Frontal cortex (tissue), 4 donors: Measurements from ENCODE around the gene KIF26B. TPM values are rescaled to one million over a fixed set of nuclear protein-coding genes. Genes with fewer than 3 reads are reported as not detected.

Experiments used
- DNase-seq, 2 donors: peaks; one replicate each; pipeline ENCODE4 v3.0.0; 2012; ENCODE audit warnings: low spot score in 2 of 2
- FAIRE-seq: peaks from 2 replicates; lab custom pipeline; 2012; peaks lifted over from hg19 to GRCh38; lab: Jason Lieb, UNC
- total RNA-seq: library from RNA; depleted of rRNA; stranded (reverse); fragments of >200 nt; gene quantifications from one replicate; pipeline ENCODE4 v1.2.3, GENCODE V29; 2014
- donor health status: control.
- donor health status: control.
- donor health status: control.

The KIF26B gene
- total RNA-seq, 1 donor from 2014 or later, result 11.4 TPM

DNA sequence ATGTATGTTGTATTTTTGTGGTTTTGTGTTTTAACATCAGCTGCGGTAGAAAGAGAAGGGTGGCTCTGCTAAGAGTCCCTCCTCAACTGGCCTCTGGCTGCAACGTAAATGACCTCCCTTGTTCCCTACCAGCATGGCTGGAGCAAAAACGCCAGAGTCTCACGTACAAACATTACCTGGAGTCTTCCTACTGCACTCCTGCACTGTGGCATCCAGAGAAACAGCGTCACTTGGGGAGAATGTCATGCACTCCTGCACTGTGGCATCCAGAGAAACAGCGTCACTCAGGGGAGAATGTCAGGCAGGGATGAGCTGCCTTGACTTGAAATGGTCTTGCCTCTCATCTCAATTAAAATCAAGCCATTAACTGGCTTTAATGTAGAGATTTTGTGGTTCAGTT is 314.2 kb downstream of the KIF26B start:
- DNase-seq (no peak), FAIRE-seq (no peak)

DNA sequence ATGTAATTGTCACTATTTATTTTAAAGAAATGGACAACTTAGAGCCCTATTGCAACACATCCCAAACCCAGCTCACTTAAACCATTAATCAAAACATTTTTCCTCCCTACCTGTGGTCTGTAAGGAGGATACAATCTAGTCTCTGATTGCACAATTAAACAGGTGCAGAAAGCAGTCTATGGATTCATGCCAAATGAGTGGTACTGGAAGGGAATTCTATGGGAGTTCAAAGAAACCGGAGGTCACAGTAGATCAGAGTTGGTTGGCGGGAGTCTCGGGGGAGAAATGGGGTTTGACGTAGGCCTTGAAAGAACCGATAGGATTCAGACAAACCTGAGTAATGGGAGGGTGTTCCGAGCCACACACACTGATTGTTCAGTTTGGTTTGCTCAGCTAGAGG is 314.9 kb downstream of the KIF26B start:
- DNase-seq (no peak), FAIRE-seq (no peak)

DNA sequence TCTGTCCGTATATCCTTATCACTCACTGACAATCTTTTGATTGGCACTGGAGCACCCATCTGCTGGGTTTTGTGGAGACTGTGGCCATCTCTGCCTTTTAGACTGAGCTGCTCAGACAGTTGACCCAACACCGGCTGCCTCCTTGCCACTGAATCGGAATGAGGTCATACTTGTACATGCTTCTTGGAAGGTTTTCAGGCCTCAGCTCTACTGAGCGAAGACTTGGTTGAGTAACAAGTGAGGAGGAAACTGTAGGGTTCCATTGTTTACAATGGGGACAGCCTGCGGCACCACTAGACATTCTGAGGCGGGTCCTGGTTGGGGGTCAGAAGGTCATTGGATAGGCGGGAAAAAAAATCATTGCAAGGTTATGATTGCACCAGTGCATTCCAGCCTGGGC is 320.3 kb downstream of the KIF26B start:
- DNase-seq, result no peak
- no peak for FAIRE-seq

DNA sequence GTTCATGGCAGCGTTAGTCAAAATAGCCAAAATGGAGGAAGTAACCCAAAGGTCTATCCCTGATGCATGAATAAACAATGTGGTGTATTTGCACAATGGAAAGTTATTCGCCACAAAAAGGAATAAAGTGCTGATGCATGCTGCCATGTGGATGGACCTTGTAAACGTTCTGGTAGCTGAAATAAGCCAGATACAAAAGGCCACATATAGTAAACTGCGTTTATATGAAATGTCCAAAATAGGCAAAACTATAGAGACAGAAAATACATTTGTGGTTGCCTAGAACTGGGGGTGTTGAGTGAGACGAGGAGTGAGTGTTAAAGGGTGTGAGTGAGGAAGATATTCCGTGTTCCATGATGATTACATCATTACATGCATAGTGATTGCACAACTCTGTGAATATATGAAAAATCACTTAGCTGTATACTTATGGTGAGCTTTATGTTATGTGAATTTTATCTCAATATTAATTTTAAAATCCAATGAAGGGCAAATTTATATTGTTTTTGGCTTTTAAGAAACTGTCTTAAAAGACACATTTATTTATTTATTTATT is 321.3 kb downstream of the KIF26B start:
- no peak for DNase-seq
- no peak for FAIRE-seq

DNA sequence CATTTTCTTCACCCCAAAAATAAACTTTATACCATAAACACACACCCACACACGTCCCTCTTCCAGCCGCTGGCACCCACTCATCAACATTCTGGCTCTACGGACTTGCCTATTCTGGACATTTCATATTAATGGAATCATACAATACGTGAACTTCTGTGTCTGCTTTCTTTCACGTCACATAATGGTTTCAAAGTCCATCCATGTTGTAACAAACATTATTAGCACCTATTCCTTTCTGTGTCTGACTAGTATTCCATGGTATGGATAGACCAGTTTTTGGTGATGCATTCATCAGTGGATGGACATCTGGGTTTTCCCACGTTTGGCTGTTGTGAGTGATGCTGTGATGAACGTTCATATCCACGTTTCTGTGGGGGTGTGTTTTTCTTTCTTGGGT is 323.2 kb downstream of the KIF26B start:
- no peak for DNase-seq

DNA sequence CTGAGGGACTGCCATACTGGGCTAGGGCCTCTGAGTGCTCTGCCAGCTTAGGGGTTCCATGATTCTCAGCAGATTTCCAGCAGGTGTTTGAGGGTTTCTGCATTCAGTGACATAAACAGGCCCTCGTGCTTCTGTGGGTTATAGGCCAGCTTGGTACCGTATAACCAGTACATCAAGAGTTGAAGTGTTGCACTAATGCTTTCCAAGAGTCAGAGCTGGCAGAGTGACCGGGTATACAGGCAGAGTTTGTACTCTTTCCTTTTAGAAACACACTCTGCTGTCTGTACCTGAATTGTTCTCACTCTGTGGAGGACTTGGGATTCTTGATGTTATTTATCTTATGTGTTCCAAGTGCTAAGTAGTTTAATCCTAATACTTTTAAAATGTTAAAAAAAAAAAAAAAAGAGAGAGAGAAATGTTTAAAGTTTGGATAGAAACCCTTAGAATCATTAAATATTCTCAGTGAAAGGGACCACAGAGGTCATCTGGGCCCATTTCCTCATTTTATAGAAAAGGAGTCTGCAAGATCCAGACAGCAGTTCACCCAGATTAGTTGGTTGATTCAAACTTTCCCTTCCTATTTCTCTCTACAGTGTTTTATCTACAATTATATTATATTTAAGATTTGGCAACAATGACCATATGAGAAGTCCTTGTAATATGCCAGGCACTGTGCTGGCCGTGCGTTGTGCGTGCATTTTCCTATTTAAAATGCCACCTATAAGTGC is 325.8 kb downstream of the KIF26B start:
- DNase-seq (no peak), FAIRE-seq (no peak)

More for the DNA sequence above, 323.2 kb downstream of the KIF26B start:
- FAIRE-seq, result no peak

DNA sequence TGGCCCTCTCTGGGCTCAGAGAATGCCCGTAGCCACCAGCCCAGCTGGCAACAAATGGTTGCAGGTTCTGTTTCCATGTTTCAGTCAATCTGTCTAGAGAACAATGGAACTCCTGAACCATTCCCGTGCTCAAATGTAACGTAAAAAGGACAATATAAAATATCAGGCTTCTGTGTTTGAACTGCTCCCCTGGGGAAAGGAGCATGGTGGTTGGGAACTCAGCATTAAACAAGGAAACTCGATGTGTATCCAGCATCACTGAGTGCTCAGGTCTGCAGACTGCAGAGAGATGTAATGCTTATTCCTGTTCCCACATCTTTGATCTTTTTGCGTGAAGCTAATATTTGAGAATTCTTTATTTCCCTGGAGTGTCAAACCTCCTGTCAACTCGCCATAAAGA is 326.5 kb downstream of the KIF26B start:
- no peak for FAIRE-seq
- DNase-seq, result no peak

DNA sequence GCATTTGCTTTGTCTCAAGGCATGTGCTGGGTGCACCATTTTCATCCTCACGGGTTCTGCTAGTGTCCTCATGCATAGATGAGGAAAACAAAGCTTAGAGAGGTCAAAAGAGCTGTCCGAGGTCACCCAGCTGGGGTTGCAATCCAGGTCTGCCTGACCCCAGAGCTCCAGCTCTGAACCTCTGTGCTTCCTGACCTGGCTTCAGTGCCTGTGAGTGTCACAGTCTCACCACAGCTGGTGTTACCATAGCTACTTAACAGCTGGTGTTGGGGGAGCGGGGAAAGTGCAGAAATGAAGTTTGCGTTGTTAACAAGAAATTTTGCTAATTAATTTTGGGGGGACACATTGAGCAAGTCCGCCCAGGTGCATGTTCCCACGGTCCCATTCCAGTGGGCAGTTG is 328.5 kb downstream of the KIF26B start:
- no peak for FAIRE-seq
- DNase-seq, result no peak

DNA sequence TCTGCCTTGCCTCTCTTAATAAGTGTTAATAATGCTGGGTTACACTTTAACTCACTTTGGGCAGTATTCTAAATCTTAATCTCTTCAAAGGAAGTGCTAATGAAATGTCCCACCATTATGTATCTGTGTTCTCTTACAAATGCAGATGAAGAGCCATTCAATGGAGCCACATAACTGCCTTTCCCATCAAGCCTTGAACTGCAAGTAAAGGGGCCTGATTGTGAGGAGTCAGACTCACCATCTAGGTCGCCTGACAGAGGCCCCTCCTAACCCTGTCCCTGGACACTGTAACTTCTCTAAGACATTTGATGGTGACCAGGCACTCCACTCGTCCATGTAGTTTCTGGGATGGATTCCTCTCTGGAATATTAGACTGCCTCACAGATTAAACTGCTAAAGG is 329.4 kb downstream of the KIF26B start:
- no peak for DNase-seq
- no peak for FAIRE-seq

DNA sequence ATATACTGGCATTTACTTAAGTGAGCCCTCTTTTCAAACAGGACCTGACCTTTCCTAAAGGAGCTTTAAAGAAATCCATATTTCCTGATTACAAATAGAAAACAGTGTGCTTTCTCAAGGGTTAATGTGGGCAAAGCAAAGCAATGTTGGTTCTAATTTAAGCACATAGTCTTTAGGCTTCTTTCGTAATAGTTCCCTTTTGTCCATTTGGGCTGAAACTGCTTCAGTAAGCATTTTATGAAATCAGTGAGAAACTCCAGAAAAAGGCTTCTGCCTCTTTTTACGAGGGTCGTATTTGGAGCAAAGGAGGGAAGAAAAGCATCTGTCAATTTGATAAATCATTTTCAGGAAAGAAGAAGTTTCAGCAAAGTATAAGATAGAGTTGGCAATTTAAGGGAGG is 331.2 kb downstream of the KIF26B start:
- DNase-seq, result no peak
- no peak for FAIRE-seq

DNA sequence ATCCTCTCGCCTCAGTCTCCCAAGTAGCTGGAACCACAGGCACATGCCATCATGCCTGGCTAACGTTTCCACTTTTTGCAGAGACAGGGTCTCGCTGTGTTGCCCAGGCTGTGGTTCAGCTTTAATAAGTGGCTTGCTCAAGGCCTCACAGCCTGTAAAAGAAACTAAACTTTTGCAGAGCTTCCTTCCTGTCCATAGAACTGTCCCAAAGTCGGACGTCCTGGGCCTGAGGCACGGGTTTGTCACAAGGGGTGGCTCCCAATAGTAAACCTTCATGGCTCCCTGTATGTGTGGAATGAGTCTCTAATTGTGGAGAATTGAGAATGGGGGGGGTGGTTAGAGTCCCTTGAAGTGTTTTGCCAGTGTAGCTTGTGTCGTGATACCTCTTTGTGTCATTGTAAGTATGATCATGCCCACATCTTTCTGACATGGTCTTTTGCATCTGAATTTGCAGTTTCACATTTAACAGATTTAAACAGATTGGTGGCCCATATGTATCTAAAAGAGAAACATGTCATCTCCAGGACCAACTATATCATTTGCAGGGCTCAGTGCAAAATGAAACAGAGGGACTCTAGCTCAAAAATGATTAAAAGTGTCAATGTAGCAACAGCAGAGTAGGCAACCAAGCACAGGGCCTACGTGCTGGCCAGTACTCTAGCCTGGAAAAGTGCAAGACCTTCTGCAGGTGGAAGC is 332.1 kb downstream of the KIF26B start:
- DNase-seq, result no peak
- no peak for FAIRE-seq

DNA sequence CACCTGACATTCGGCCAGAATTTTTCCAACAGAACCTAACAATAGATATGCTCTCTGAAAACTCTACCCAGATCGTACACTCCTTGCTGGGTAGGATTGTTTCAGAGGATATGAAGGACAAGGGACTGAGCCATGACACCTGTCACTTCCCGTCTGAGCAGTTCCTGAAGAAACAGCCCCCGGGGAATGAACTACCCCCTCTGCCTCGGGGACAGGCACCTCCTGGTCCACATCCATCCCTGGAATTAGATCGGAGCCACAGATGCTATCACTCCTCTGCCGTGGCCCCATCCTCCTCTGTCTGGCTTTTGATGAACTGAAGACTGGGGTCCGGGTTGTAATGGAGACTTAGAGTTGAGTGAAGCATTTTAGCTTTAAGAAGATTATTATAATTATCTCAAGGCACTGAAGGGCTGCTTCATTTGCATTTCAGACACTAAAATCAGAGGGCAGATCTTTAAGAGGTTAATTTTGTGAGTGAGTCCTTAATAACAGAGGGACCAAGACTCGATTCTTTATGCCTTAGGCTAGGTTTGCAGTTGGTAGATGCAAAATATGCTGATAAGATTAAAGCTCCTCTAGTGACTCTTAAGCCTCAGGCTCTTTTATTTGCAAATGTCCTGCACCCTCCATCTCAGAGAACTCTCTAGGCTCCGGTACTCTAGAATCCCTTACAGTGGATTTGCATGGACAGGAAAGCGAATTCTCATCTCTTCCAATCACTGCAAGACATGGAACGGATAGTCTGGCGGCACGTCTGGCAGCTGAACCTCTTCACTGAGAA is 333.8 kb downstream of the KIF26B start:
- FAIRE-seq (no peak), DNase-seq (no peak)

DNA sequence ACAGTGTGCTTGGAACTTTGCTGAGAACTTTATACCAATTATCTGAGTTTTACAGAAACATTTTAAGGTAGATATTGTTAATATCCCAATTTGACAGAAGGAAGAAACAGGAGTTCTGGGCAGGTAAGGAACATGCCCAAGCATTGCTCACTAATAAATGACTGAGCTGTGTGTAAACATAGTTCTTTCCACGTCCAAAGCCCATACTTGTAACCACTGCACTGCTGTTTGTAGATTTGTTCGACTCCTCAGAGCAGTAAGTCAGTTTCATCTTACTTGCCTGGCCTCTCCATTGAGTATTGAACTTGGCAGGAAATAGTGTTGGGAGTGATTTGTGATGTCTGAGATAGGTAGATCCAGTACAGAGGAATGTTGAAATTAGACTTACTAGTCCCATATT is 335.1 kb downstream of the KIF26B start:
- FAIRE-seq, result no peak
- no peak for DNase-seq

DNA sequence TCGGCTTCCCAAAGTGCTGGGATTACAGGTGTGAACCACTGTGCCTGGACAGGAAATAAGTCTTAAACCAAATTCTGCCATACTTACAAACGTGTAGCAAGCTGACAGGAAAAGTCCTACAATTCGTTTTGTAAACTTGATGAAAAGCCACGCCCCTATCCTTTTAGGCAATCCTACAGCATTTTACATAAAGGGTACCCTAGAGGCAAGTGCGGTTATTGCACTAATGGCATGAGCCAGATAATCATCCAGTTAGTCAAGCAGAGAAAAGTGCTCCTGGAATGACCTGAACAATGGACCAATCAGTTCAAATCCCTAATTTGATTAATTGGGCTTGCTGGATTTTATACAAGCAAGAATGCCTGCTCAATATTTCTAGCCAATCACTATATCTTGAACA is 338.2 kb downstream of the KIF26B start:
- DNase-seq (no peak), FAIRE-seq (no peak)

DNA sequence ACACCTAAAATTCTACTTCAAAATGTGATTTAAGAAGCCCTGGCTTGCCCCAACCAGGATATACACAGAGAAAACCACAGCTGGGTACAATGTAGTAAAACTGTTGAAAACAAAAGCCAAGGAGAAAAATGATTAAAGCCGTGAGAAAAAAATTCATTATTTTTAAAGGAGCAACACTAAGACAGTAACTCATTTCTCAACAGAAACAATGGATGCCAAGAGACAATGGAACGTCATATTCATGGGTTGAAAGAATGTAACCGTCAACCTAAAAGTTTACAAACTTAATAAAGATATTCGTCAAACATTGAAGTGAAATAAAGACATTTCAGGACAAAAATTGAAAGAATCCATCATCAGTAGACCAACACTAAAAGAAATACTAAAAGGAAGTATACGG is 340.9 kb downstream of the KIF26B start:
- FAIRE-seq (no peak), DNase-seq (no peak)

DNA sequence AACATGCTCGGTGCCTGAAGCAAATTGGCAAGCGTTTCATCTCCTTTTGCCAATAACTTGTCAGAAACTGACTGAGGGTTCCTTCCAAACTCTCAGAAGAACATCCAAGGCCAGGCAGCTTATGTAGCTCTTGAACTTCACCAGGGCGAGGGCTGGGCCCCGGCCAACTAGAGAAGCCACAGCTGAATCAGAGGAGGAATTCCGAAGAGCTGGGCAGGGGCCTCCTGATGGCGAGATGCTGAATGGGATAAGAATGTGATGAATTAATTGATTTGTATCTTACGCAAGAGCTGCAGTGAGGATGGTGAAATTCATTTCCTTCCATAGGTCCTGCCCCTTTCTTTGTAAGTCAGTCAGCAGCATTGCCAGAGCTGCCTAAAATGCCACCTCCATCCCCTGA is 345.8 kb downstream of the KIF26B start:
- no peak for FAIRE-seq
- DNase-seq, result no peak

DNA sequence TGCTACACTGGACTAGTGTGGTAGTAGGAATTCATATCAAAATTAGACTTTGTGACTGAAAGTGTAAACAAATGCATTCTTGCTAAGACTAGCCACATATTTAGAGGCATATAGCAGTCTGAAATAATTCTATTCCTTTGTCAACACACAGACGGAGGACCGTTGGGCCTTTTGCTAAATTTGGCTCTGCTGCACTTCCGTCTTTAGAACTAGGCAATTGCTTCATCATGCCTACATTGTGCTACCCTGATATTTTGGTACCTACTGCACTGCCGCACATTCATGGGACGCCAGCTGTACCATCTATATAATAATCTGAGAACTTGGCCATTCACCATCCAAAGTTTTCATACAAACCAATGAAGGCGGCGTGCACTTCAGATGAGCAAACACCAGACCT is 346.8 kb downstream of the KIF26B start:
- FAIRE-seq, result no peak
- DNase-seq, result no peak

DNA sequence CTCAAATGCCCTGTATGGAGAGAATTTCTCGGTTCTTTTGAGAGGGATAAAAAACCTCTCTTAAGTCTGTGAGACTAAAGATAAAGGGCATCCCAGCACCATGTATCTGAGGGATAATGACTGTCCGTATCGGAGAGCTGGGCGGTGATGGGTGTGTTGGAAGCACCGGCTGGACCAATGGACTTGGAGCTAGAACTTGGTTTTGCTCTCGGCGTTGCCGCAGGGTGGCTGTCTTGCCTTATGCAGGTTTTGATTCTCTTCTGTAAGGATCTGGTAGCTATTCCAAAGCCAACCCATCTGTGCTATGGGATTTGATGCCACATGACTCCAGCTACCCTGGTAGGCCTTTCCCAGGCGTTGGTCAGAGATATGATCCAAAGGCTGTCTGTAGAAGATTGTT is 348.8 kb downstream of the KIF26B start:
- no peak for FAIRE-seq
- no peak for DNase-seq

DNA sequence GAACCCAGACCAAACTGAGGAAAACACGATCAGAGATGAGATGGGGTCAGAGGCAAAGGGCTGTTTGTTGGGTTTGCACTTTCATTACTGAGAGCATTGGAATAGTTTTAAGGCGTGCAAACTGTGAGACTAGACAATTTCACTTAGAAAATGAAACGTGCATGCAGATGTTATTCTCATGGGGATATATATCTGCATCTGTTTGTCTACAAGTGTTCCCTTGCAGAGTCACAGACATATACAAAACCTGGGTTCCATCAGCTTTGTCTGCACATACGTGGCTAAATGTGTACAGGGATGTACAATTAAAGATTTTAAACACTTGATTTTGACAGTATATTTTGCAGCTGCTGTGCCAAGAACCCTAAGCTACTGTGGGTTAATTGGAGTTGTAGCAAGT is 355.4 kb downstream of the KIF26B start:
- no peak for DNase-seq
- no peak for FAIRE-seq

DNA sequence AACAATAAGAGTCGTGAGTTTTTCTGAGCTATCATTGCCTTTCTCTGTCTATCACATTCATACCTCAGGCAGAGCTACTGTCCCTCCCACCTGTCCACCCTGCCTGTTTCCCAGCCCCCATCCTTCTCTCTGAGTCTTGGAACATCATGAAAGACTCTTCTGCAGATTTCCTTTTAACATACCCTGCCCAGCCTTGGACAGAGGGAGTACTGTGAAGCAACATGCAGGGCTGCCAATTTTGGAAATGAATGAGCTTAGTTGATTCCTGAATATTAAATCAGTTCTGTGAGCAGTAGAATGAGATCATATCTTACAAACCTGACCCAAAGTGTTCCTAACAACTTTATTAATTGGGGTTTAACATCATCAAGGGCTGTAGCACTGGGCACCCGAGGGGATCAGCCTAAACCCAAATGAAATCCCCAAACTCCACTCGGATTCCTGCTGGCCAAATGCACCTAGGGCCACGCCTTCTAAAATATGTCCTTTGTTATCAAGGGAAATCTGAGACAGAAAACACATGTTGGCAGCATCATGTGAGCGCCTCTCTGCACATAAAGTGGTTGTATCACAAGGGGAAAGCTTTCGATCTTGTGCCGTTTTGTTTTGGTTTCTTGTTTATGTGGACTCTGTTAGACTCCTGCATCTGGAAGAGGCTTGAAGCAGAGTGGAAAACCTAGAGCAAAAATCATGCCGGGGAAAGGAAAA is 357.6 kb downstream of the KIF26B start:
- no peak for FAIRE-seq
- DNase-seq, result no peak
